Mammary epithelial cell (primary cell): Measurements from ENCODE around the gene SNX9.

ENCODE experiments used
- CTCF ChIP-seq, 2 donors: IDR thresholded peaks in 1 of 2; conservative IDR thresholded peaks in 1 of 2; 2 replicates each; pipeline ENCODE4 v1.5.1; 2011 to 2012; ENCODE audit warnings: inconsistent platforms in 2 of 2, low read length in 2 of 2, mild to moderate bottlenecking in 2 of 2, control low read depth in 1 of 2, low read depth in 1 of 2; ENCODE audit not compliant: insufficient read depth in 1 of 2; ENCODE audit errors: extremely low read depth in 1 of 2
- EZH2 ChIP-seq: IDR thresholded peaks from 2 replicates; pipeline ENCODE4 v1.6.1; 2012; ENCODE audit warnings: low read length, inconsistent platforms, borderline replicate concordance

- TF ChIP-seq CTCF (conservative IDR thresholded peaks at IDR 0.05 in 1 of 2, IDR thresholded peaks at IDR 0.05 in 1 of 2; ENCODE audit: extremely low read depth in 1 of 2, insufficient read depth in 1 of 2, low read depth in 1 of 2, low read length in 2 of 2) (no peak), EZH2 (no peak)
Measured at GRCh38 chr6:157893238-157893637, 70.2 kb downstream of the SNX9 start.
